Stimulated activated naive CD8-positive, alpha-beta T cell treated with anti-CD3 and anti-CD28 coated beads, Interleukin-15, Interleukin-2, amounts not matched to agents 100 U/mL and 50 U/mL, for 24 hours (primary cell): ENCODE data around the gene MSX1.
A peak's percentile ranks its signal among the peaks of the same experiment; 100 is the strongest.

ENCODE experiments used
- ATAC-seq: fragments of 150-1000 bp; cut with Tn5 transposase; one replicate; pipeline ENCODE4 v1.10.0; 2021
- DNase-seq: peaks from one replicate; pipeline ENCODE4 v3.0.0; 2021

The MSX1 gene

DNA sequence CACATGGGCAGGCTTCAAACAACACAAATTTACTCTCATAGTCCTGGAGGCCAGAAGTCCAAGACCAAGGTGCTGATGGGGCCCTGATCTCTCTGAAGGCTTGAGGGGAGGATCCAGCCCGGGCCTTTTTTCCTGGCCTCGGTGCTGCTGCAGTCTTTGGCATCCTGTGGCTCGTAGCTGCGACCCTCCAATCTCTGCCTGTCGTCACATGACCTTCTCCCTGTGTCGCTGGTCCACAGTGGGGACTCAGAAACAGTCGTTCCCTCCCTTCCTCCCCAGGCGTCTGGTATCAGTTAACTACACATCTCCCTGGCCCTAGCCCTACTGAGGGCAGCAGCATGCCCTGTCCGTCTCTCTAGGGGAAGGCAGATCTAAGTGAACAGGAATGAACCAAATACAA is 19.1 kb upstream of the MSX1 start:
- DNase-seq (no peak), ATAC-seq (no peak)

DNA sequence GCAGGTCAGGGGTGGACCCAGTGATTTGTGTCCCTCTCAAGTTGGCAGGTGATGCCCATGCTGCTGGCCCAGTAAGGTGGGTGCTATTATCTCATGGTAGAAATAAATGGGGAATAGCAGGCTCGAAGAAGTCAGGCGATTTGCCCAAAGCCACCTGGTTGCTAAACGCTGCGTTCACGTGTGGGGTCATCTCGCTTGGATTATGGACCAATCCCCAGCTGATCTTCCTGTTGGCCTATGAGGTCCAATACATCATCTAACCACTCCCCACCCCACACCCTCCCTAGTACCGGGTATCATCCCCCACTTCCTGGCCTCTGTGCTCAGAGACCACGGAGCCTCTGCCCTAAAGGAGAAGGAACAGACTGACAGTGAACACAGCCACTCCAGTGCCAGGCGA is 18.3 kb upstream of the MSX1 start:
- no peak for DNase-seq
- no peak for ATAC-seq

DNA sequence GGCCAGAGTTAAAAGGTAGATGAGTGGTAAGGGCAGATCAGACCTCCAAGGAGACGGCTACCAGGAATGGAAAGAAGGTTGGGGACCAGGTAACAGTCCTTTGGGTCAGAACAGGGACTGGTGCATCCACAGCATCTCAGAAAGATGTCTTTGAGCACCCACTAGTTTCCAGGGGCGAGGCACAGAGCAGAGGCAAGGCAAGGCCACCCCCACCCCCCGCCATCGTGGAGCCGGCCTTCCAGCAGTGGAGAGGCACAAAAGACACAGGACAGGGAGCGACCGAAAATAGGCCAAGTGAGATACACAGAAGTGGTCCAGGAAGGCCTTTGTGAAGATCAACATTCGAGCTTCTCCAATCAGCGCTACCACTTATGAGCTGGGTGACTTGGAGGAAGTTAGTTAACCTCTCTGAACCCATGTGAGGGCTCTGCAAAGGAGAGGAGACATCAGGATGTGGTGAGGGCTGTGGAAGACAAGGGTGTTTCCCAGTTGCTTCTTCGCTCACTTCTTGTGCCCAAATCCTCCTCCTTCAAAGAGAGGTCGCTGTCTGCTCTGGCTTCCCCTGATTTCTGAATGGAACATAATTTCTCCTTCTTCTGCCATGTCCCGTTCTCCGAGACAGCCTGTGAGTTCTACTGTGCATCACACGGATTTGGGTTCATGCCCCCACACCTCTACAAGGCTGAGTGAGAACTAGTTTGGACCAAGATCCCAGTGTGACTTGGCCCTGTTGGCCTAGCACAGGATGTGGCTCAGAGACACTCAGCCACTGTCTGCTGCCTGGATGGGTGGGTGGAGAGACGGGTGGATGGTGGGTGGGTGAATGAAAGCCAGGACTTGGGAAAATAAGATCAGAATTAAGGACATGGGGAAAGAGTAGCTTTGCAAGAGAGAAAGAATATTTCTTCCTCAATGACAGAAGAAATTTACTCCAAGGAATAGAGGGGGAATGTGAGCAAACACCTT is 16.7 kb upstream of the MSX1 start:
- ATAC-seq: no peak
- no peak for DNase-seq

DNA sequence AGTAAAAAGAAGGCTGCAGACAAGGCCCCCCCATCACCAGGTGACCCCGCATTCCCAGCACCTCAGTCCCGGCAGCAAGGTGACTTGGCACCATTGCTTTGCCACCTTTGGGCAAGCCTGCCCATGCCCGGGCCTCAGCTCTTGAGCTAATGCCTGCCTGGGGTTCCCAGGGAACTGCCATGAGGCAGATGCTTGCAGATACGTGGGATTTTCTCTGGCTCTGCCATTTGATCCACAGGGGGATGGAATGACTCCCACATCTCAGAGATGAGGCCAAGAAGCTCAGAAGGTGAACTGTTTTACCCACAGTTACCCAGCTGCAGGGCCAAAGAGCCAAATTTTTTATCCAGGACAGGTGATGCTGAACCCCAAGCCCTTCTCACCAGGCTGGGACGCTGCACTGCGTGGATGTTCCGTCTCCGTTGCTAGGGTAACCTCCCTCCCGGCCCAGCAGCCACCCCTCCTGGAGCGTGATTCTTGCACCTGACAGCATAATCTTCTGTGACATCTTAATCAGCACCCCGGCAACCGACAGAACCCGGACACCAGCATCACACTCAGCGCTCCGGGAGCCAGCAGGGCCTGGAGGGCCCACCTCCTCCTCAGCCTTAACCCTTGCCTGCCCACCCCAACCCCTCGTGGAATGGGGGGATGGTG is 15.7 kb upstream of the MSX1 start:
- DNase-seq: no peak
- ATAC-seq: no peak

DNA sequence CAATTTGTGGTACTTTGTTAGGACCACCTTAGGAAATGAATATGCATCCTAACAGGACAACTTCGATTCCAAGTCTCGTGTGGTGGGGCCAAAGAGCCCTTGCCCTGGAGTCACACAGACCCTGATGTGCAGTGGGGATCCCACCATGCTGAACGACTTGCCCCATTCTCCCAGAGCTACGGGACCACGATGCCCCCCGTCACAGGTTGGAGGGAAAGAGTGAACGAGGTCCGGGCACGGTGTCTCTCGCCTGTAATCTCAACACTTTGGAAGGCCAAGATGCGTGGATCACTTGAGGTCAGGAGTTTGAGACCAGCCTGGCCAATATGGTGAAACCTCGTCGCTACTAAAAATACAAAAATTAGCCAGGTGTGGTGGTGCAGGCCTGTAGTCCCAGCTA is 14.4 kb upstream of the MSX1 start:
- no peak for ATAC-seq
- no peak for DNase-seq

DNA sequence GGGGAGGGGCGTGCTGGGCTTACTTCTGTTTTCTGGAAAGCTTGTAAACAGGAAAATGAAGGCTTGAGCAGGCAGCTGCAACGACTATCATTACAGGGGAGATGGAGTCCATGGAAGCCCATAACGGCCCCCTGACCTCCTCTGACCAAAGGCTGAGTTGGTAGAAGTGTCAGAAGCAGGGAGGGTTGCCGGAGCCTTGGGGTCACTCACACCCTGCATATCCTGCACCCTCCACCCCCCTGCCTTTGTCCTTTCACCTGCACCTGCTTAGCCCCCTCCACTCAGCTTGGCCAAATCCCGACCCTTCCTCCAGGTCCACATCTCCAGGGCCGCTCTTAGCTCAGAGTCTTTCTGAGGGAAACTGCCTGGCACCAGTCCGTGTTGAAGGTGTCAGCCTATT is 12.5 kb upstream of the MSX1 start:
- DNase-seq: no peak
- no peak for ATAC-seq

DNA sequence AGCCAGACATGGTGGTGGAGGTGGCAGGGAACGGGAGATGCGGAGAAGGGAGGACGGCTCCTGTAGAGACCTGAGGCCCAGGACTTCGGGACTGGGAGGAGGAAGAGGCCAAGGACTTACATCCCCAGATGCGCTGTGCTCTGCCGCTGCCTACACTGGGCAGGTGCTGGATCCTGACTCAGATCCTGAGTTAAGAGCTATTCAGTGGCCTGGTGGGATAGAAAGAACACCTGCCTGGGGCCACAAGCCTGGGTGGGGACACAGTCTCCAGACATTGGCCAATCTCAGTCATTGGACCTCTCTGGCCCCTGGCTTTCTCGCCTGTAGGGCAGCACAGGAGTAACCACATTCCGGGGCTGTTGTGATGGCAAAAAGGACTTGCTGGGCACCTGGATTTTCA is 10.9 kb upstream of the MSX1 start:
- no peak for ATAC-seq

DNA sequence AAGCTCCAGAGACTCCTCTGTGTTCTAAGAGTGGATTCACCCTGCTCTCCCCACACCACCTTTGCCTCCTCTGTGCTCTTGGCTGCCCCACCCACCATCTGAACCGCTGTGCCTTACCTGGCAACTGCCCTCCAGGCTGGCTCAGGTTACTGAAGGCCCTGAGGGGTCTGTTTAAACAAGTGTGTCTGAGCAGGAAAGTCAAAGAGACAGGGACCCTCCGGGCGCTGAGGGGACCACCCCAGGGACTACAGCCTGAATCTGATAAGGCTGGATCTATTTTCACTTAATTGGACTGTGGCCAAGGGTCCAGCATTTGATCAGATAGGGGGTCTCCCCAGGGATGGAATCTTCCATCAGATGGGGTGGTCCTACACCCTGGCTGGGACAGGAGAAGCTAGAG is 10.4 kb upstream of the MSX1 start:
- DNase-seq (no peak), ATAC-seq (no peak)

More for the DNA sequence above, 10.9 kb upstream of the MSX1 start:
- DNase-seq: no peak

DNA sequence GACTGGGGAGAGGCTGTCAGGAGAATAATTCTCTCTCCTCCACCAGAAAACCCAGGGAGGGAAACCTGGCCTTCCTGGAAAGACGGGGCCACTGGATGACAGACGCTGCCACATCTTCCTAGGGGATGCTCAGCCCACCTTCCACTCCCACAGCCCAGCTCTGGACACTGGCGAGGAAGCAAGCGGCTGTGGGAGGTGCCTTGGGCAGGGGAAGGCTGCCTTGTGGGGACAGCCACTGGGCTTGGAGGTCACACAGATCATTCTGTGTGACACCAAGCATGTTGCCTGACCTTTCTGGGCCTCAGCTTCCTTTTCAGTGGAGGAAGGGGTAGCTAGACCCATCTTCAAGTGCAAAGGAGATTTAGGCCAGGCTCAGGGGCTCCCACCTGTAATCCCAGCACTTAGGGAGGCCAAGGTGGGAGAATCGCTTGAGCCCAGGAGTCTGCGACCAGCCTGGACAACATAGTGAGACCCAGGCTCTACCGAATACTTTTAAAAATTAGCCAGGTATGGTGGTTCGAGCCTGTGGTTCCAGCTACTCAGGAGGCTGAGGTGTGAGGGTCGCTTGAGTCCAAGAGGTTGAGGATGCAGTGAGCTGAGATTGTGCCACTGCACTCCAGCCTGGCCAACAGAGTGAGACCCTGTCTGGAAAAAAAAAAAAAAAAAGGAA is 9.8 kb upstream of the MSX1 start:
- DNase-seq (no peak), ATAC-seq (no peak)

DNA sequence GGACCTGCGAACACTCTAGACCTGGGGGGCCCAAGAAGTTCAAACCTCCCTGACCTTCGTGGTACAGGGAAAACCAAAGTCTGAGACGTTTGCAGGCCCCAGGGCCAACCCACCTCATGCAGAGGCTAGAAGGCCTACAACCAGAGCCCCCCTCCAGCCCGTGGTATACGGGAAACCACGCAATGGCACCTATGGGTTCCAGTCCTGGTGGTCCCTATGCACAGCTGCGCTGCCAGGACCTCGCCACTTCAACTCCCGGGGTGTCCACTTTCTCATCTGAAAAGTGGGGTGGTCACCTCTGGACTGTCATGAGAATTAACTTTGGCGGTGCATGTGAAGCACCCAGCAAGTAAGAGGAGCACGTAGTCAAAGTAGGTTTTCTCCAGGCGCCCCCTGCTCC is 8.4 kb upstream of the MSX1 start:
- ATAC-seq: no peak
- DNase-seq: no peak

DNA sequence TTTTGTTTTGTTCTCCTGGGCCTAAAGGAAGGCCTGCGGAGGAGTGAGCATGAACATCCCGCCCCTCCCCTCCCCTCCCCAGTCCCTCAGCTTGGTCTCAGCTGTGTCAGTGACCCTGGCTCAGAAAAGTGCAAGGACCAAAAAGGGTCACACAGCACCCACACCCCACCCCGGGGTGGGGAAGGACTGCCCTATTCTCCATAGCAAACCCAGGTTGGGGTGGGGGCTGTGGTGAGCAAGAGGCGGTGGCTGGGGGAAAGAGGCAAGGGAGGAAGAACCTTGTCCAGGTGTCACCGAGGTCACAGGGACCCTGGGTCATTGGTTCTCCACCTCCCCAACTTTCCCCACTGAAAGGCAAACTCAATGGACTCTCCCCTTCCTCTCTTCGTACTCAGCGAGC is 7.6 kb upstream of the MSX1 start:
- DNase-seq (no peak), ATAC-seq (no peak)

DNA sequence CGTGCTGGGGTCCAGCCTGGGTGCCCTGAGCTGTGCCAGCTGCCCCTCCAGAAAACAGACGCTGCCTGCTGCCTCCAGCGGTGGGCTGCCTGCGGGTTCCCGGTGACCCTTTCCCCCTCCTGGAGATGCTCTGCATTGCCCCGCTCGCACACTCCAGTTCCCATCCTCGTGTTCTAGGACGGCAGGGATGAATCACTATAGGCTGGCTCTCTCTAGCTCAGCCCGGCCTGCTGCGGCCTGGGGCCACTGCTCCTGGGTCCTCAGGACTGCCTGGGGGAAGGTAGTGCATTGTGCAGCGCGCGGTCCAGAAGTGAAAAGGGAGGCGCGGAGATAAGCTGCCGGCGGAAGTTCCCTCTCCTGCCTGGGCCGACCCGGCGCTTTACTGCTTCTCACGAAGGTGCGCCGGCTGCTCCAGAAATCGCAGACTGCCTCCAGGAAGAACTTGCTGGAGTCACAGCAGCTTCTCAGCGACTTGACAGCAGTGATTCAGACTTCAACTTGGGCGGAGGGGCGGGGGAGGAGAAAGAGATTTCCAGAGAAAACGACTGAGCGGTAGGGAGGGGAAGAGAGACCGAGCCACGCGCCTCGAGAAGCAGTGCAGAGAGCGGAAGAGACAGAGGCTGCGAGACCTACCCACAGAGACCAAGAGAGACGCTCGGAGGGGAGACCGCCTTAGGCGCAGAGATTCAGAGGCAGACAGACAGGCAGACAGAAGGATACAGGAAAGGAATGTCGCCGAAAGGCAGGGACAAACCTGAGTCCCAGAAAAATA is 6.7 kb upstream of the MSX1 start:
- DNase-seq: no peak
- ATAC-seq: peak; percentile 38

DNA sequence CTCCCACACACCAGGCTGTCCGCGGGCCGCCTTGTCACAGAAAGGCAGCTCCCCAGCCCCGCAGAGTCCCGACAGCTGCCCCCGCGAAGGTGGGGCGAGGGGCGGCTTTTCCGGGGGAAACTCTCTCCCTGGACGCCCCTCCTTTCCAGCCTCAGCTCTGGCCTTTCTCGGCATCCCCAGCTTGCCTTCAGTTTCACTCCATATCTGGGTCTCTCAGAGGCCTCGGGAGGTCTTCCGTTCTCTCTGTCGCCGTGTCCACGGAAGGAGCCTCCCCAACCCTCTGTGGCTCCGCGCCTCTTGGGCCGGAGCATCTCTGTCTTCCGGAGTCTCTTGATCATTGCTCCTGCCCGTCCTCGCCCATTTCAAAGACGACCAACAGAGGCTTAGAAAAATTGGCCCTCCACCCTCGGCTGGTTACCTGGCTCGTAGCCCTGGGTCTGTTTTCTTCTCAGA is 6.1 kb upstream of the MSX1 start:
- ATAC-seq (no peak), DNase-seq (no peak)

DNA sequence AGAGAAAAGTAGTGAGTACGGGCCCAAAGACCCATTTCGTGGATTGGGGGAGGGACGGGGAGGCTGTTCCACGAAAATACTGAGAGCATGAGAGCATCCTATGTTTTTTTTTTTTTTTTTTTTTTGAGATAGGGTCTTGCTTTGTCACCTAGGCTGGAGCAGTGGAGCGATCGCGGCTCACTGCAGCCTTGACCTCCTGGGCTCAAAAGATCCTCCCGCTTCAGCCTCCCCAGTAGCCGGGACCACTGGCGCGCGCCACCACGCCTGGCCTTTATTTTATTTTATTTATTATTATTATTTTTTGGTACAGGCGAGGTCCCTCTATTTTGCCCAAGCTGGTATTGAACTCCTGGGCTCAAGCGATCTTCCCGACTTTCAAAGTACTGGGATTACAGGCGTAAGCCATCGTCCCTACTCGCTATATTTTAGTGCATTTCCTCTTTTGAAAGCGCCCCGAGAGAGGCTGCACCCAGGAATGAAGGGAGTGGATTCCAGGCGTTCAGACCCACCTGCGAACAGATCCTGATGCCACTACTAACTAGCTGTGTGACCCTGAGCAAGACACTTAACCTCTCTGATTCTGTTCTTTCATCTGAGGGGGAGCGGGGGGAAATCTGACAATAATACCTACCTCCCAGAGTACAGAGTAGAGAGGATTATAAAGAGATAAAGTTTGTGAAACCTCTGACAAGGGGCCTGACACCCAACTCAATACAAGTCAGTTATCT is 5.4 kb upstream of the MSX1 start:
- no peak for ATAC-seq

DNA sequence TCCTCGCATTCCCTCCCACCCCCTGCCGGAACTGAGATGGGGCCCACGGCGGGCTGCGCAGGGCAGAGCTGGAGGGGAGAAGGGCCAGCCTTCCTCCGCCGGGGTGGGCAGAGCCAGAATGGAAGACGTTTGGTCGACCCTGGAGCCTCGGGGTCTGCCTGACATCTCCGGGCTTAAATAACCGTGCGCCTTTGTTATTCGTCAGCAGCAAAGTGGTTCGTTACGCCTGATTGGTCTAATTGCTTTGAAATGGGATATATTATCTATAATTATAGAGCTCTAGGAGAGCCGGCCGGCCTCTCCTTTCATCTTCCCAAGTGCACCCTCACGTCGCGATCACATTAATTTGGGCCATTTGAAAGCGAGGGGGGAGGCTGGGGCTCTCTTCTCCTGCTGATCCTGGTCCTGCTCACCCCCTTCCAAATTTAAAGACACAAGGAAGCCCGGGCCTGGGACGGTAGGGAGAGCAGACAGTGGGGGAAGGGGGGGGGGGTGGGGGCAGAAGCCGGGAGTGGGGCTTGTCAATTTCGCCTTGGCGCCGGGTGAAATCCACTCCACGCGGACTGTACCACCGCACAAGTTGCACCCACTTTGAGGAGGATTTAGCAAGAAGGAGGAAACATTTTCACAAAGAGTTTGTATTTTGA is 4.7 kb upstream of the MSX1 start:
- ATAC-seq (no peak), DNase-seq (no peak)

More for the DNA sequence above, 5.4 kb upstream of the MSX1 start:
- DNase-seq: no peak

DNA sequence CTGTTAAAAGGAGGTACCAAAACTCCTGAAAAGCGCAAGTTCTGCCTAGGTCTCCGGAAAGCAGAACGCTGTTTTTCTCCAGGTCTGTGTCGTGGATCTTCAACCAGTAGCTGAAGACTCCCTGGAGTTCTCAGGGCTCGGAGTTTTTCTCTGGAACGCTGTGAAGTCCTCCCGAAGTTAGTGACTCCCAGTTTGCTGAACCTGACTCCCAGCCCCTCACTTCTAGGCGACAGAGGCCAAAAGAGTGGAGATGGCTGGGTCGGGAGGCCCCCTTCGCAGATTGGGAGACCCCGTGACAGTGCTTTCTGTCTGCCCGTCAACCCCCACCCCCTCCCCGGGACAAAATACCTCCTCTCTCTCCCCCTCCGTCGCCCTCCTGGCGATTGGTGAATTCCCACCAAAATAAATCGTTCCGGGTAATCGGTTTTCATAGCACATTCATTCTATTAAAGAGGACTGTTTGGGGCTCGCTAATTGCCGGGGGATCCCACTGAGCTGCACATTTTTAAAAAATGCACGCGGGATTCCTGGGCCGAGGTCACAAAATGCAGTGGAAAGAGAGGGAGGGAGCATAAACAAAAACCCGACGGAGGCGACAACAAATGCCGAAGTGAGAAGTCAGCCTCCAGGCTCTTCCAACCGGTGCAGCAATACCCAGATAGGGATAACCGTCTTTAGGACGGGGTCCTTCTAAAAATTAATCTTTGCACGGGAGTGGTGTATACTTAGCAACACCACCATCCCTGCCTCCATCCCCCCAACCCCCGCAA is 4.0 kb upstream of the MSX1 start:
- DNase-seq: no peak

DNA sequence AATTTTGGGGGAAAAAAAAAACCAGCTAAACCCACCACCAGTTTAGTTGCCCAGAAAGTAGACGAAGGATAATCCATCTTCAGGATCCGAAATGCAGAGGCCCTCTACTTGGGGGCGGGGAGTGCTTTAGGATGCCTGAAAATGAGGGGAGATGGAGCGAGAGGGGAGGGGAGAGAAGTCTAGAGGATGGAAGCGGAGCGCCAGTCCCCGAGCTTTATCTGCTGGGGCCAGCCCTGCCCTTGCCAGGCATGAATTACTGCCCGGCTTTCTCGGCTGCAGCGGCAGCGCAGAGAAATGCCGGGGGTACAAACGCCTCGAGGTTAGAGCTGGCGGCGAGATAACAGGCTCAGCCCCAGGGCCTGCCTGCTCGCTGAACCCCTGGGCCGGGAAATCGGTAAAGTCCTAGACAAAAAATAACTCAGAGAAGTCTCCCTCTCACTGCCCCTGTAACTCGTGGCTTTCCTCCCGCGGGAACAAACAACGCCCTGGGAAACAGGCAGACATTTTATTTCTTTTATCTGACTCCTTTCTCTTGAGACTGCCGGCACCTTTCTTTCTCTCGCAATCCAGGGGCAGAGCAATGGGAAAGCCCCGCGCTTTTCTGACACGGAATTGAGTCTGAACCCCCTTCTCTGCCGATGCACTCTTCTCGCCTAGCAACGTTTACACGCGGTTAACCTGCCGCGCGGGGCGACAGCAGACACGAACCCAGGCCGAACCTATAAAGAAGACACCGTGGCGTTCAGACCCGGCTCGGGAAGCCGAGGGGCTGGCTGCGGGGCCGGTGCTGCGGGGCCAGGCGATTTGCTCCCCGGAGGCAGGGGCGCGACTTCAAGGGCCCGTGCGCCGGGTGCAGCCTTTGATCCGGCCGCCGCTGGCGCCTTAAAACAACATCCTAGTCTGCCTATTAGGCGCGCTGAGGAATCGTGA is 3.1 kb upstream of the MSX1 start:
- no peak for DNase-seq
- ATAC-seq: no peak

More for the DNA sequence above, 4.0 kb upstream of the MSX1 start:
- no peak for ATAC-seq

DNA sequence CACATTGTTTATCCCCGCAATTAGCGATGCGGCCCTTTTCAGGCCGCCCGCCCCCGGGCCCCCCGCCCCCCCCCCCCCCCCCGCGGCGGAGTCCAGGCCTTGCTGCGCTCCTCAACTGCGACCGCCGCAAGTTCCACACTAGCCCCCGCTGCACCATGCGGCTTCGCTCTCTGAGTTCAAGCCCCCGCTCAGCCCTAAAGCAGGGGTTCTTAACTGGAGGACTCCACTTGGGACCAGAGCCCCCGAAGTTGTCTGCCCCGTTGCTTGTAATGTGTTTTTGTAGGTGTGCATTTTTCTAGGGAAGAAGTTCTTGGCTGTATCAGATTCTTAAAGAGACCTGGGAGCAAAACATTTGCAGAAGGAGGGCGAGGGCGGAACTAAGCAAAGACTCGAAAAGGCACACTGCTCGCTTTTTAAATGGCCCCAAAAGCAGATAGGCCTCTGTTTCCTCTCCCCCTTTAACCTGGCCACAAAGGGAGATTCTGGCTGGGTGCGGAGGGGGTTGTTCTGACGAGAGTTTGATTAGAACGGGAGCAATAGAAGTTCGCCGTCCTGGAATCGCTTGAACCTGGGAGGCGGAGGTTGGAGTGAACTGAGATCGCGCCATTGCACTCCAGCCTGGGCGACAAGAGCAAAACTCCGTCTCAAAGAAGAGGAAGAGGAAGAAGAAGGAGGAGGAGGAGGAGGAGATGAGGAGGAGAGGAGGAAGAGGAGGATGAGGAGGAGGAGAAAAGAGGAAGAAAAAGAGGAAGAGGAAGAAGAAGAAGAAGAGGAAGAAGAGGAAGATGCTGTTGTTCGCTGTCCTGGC is 2.3 kb upstream of the MSX1 start:
- ATAC-seq (no peak), DNase-seq (no peak)
